GM19328 (cell line): ENCODE results near the gene SMARCA1.
A peak's percentile ranks its signal among the peaks of the same experiment; 100 is the strongest.
"Not testable (repeated sequence)": the region's sequence is repeated elsewhere in the genome, so short reads cannot be mapped to it uniquely, and the experiment has no call there.

Source experiments
- ATAC-seq: cut with Tn5 transposase; IDR thresholded peaks from one replicate; pipeline ENCODE4 v1.9.1; 2021; ENCODE audit warnings: mild to moderate bottlenecking, moderate library complexity; ENCODE audit not compliant: unreplicated experiment

SMARCA1 gene

GRCh38 chrX:129523079-129523911, at the start of gene SMARCA1:
Gene SMARCA1, minus strand, starts transcription at chrX:129523490. Its CDS starts 120 bp downstream, at chrX:129523370.
- no peak for ATAC-seq

DNA sequence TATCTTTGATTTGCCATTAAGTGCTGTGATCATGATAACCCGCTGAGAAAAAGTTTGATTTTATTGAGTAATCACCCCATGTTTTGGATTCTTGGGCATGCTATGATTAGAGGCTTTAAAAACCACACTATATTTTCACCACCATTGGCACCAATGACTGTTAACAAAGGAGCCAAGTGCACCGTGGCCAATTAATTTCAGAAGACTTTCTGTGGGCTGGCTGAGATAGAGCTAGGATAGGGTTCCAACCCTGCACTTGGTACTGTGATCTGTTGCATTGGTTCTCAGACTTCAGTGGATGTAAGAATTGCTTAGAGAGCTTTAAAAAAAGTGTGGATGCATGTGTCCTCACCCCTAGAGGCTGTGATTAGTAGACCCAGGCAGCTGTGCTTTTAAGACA, 49.1 kb upstream of the SMARCA1 start:
- no peak for ATAC-seq

DNA sequence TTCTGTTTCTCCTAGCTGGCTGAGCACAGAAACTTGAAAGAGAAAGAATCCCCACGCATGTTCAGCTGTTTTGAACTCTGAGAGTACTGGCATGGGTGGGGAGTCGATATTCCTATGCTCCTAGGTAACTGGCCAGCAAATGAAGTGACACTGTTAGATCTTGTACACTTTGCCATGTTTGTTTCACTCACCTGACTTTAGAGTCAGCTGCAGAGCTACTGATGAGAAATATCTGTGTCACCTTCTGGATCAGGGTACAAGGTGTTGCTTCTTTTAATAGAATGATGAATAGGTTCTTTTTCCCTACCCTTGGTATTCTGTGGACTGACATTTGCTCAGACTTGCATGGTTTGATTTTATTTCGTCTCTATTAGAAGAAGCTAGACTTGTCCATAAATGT, 45.1 kb upstream of the SMARCA1 start:
- no peak for ATAC-seq

DNA sequence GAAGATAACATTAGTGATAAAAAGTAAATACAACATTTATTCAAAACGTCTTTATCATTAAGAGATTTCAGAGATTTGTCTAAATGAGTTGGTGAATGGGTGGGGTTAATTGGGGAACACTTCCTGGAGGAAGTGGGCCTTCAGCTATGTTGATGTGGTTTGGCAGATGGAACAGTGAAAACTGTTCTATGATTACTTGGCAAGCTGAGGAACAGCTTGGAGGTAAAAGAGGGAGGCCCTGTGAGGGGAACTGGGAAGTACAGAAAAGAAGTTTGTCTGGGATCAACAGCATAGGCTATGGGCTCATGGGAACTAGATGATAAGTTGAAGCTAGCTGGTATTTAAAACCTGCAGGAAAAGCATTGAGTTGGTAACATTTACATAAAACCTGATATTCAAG, 42.8 kb upstream of the SMARCA1 start:
- no peak for ATAC-seq

DNA sequence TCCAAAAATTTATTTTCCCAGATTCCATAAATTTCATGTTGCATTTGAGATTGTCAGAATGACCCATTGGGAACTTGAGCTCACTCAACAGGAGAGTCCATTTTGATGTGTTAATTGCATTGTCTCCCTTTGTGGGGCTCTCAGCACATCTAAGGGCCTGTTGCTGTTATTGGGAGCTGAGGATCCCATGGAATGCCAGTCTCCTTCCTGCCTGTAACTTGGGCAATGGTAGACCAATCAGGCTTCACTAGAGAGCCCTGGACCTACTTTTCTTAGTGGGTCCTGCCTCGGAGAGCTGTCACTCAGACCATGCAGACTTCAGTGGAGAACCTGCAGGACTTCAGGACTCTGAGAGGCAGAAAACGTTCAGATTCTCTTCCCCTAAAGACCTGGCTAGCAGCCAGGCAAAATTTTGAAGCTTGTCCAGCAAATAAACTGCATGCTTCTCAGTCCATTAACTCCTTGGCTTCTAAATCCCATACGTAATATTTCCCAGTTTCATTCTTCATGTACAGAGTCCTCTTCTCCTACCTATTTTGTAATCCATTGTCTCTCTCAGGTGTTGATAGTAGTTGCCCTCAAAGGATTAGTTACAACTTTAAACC, 41.9 kb upstream of the SMARCA1 start:
- no peak for ATAC-seq

DNA sequence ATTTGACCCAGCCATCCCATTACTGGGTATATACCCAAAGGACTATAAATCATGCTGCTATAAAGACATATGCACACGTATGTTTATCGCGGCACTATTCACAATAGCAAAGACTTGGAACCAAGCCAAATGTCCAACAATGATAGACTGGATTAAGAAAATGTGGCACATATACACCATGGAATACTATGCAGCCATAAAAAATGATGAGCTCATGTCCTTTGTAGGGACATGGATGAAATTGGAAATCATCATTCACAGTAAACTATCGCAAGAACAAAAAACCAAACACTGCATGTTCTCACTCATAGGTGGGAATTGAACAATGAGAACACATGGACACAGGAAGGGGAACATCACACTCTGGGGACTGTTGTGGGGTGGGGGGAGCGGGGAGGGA, 41.1 kb upstream of the SMARCA1 start:
- not testable (repeated sequence) for ATAC-seq

- no peak for ATAC-seq
Observed at GRCh38 chrX:129561453-129561852, 38.2 kb upstream of the SMARCA1 start.

DNA sequence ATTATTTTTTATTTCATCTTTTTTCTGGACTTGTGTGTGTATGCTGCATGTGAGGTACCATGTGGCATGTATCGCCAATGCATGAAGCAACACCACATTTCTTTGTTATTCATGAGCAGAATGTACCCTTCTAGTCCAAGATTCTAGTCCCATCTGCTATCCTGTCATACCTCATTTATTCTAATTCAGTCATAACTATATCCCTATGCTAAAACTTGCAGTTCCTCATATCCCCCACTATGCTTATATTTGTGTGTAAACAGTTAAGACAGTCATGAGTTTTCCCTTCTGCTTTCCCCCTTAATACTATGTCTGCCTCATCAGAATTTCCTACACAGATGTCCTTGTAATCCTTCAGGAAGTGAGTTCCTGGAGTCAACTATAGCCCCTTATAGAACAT, 36.5 kb upstream of the SMARCA1 start:
- no peak for ATAC-seq

GRCh38 chrX:129557844-129558480, 34.7 kb upstream of the SMARCA1 start:
- no peak for ATAC-seq

- ATAC-seq = no peak
Observed at GRCh38 chrX:129556806-129557315, 33.6 kb upstream of the SMARCA1 start.

GRCh38 chrX:129554816-129555215, 31.5 kb upstream of the SMARCA1 start:
- ATAC-seq = not testable (repeated sequence)

DNA sequence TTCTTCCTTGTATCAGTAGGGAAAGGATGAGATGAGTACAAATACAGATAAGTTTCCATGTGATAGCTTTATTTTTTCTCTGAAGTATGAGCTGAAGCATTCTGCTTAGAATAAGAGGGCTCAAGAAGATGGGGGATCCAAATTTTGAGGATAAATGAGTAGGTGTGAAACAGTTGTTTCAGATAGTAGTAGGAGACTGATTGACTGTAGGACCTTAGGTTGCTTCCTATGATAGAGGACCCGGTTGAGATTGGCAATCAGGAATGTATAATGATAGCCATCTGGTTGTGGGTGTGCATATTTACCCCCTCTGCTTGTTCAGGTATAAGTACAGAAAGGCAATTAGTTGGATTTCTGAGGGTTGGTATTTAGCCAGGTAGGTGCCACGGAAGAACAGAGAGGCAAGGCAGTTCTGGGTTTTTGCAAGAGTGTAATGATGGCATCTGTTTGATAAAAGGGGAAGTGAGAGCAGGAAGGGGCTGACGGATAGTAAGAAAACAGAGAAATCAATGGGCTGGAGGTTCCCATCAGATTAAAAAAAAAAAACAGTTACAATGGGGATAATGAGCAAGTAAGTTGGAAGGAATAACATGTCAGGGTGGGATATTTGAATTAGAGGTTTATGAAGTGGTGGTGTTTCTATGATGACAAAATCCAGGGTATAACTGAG, 30.5 kb upstream of the SMARCA1 start:
- peak; percentile 93 for ATAC-seq

DNA sequence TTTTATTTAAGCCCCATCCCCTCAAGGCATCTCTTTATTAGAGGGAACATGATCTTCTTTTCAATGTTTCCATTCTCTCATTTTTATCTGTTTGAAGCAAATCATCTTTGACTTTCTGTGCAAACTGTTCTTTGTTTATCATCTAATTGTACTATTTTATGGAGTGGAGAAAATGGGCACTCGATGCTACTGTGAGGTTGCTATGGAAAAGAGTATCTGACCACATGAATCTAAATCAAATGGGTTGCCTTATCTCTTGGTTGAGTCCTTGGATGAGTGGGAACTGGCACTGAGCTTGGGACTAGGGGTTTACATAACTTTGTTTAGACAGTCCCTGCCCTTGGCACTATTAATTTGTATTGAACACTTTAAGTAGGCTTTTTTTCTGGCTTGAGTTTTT, 25.8 kb upstream of the SMARCA1 start:
- no peak for ATAC-seq

GRCh38 chrX:129545408-129545807, 22.1 kb upstream of the SMARCA1 start:
- ATAC-seq = no peak

GRCh38 chrX:129544780-129545179, 21.5 kb upstream of the SMARCA1 start:
- ATAC-seq = no peak

- ATAC-seq = no peak
Observed at GRCh38 chrX:129540722-129541184, 17.5 kb upstream of the SMARCA1 start.

GRCh38 chrX:129540068-129540653, 16.9 kb upstream of the SMARCA1 start, which contains the start of gene OCRL:
Gene OCRL, plus strand, starts transcription at chrX:129540259. Its CDS starts 181 bp downstream, at chrX:129540440.
- peak; percentile 88 for ATAC-seq

DNA sequence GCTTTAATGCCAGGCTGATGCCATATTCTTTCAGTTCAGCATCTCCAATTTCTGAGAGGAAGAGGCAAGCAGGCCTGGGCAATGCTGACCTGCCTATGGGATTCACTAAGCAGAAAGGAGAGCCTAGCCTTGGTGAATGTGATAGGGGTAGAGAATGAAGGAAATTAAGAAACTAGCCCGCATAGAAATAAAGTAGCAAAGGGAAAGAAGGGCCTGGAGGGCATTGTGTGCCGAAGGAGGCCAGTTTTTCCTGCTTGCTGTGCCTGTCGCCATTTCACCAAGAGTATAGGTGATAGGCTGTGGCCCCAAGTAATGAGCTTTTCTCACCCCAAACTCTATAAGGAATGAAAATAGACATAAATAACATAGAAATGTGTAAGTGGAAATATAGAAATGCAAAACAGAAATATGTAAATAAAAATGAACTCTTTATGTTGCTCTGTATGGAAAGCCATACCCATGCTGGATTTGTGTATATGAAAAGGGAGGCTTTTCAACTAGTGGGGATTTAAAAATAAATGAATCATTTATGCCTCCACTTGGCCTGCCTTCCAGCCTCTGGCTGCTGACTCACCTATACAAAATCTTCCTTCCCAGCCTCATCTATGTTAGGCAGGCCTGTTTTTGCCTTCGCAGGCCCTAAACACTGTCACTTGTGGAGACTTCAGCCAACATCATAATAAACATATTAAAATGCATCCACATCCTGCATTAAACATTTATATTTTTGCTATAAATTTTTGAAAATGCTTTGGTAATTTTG, 11.7 kb upstream of the SMARCA1 start:
- ATAC-seq = no peak

DNA sequence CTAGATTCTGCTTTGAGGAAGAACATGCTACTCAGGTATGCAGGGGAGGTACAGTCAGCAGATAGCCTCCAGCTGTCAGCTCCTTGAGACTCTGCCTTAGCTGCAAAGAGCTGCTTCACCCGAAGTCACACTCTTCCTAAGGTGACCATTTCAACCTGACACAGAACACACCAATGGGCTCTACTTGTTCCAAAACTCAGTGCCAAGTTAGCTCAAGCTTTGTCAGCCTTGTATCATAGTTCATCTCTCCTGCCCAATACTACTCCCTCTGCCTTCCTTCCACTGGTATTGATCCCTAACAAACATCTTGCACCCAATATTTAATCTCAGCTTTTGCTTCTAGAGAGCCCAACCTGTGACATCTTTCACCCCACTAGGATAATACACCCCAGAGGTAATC, 7.8 kb upstream of the SMARCA1 start:
- no peak for ATAC-seq

DNA sequence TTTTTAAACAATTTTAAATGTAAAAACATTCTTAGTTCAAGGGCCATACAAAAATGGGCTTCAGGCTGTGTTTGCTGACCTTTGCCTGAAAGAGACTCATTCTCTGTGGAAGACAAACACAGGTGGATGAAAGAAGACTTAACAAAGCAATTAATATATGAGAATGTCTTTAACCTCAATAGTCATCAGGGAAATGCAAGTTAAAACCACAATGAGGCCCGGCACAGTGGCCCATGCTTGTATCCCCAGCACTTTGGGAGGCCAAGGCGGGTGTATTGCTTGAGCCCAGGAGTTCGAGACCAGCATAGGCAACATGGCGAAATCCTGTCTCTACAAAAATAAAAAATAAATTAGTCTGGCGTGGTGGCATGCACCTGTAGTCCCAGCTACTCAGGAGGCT, 7.1 kb upstream of the SMARCA1 start:
- no peak for ATAC-seq
